GM21367 (cell line): ENCODE measurements around the gene DNM2.
A peak's percentile ranks its signal among the peaks of the same experiment; 100 is the strongest.
"Not testable (repeated sequence)": the region's sequence is repeated elsewhere in the genome, so short reads cannot be mapped to it uniquely, and the experiment has no call there.

ENCODE experiments used
- ATAC-seq: cut with Tn5 transposase; IDR thresholded peaks from one replicate; pipeline ENCODE4 v1.9.1; 2021; ENCODE audit not compliant: unreplicated experiment

Gene DNM2

DNA sequence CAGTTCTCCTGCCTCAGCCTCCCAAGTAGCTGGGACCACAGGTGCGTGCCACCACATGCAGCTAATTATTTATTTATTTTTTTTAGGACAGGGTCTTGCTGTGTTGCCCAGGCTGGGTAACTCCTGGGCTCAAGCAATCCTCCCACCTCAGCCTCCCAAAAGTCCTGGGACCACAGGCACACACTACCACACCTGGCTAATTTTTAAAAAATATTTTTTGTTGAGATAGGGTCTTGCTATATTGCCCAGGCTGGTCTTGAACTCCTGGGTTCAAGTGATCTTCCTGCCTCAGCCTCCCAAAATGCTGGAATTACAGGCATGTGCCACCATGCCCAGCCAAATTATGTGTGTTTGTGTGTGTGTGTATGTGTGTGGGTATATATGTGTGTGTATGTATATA is 139.0 kb downstream of the DNM2 start:
- ATAC-seq, result not testable (repeated sequence)

DNA sequence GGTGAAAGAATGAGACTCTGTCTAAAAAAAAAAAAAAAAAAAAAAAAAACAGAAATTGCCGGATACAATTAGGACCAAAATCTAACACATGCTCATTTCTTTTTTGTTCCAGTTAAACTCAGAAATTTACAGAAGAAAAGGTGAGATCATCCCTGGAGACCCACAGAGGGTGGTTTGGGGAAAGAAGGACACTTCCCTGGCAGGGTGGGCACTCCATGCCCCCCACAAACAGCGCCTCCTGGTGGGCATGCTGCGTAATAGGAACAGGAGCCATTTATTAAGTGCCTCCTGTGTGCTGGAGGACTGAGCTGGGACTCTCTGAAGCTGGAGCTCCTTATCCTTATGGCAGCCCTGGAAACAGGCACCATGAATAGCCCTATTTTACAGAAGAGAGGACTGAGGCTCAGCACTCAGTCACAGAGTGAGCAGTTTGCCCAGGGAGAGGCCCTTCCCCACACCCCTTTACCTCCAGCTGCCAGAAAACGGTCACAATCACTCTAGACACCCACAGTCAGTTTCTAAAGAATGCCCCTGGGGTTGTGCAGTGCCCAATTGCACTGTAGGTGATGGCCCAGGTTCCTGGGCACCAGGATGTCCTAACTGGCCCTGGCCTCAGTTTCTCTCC is 140.4 kb downstream of the DNM2 start:
- no peak for ATAC-seq

DNA sequence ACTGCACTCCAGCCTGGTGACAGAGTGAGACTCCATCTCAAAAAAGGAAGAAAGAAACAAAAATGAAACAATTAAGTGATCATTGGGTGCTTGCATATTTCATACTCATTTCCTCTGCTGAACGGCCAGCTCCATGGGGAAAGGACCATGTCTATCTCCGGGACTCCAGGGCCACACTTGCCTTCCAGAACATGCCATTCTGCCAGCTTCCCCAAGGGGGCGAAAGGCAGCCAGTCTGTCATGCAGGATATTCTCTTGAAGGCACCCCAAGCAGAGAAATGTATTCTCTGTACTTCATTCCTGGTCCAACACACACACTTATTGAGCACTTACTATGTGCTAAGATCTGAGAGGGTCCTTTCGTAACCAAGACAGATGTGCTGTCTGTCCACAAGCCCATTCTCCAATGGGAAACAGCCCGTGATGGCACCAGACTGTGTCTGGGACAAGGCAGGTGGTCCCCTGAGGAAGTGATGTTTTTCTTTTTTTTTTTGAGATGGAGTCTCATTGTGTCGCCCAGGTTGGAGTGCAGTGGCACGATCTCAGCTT is 143.3 kb downstream of the DNM2 start:
- ATAC-seq, result no peak

- no peak for ATAC-seq
Observed at GRCh38 chr19:10862561-10863106, 144.8 kb downstream of the DNM2 start.

GRCh38 chr19:10863107-10863717 is 145.3 kb downstream of the DNM2 start:
- no peak for ATAC-seq

GRCh38 chr19:10864538-10864899 is 146.6 kb downstream of the DNM2 start:
- no peak for ATAC-seq

- ATAC-seq, result no peak
Observed at GRCh38 chr19:10866495-10866894, 148.6 kb downstream of the DNM2 start.

DNA sequence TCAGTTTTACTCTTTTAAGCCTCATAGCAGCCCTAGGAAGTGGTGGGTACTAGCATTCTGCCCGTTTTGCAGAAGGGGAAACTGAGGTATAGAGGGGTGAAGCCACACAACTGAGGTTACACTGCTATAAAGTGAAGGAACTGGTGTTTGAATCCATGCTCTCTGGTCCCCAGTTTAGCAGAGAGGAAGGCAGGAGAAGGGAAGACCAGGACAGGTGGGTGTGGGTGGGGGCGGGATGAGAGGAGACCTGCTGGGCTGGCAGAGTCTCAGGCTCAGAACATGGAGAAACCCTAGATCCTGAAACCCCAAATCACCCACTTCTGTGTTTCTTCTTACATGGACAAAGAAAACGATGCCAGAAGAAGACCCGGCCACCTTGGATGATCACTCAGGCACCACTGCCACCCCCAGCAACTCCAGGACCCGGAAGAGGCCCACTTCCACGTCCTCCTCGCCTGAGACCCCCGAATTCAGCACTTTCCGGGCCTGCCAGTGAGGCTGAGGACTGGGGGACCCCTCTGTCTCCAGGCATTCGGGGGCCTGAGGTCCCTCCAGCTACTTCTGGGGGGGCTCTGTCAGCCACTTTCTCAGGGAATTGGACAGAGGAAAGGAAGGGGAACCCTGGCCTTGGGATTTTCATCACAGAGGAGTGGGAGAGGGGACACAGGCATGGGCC is 151.1 kb downstream of the DNM2 start:
- no peak for ATAC-seq

- ATAC-seq, result not testable (repeated sequence)
Observed at GRCh38 chr19:10869872-10870311, 152.0 kb downstream of the DNM2 start.

GRCh38 chr19:10870501-10870954 is 152.6 kb downstream of the DNM2 start:
- no peak for ATAC-seq

DNA sequence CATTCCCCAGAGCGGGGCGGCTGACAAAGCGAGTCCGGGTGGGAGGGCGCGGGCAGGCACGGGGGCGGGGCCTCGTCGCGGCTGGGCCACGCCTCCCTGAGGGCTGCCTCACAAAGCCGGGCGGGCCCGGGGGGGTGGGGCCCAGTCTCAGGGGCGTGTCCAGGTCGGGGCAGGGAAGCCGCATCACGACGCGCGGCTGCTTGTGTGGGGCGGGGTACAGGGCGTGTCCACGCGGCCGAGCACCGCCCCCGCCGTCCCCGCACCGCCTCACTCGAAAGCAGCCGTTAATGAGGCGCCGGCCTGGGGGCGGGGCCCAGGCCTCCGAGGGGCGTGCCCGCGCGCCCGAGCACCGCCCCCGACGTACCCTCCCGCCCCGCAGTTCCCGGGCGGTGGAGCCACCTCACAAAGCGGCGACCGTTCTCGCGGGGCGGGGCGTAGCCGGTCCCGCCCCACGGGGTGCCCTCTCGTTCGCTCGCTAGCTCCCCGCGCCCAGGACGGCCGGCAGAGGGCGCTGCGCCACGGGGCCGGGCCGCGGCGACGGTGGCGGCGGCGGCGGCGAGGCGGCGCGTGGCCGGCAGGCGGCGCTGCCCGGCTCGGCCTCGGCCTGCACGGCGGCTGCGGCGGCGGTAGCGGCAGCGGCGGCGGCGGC is 153.2 kb downstream of the DNM2 start, which contains the start of gene CARM1:
Gene CARM1 (plus strand): TSS at position 599 of the 649 bp plus-strand sequence. CDS start 150 bp downstream, outside the sequence.
- peak; percentile 60 for ATAC-seq

DNA sequence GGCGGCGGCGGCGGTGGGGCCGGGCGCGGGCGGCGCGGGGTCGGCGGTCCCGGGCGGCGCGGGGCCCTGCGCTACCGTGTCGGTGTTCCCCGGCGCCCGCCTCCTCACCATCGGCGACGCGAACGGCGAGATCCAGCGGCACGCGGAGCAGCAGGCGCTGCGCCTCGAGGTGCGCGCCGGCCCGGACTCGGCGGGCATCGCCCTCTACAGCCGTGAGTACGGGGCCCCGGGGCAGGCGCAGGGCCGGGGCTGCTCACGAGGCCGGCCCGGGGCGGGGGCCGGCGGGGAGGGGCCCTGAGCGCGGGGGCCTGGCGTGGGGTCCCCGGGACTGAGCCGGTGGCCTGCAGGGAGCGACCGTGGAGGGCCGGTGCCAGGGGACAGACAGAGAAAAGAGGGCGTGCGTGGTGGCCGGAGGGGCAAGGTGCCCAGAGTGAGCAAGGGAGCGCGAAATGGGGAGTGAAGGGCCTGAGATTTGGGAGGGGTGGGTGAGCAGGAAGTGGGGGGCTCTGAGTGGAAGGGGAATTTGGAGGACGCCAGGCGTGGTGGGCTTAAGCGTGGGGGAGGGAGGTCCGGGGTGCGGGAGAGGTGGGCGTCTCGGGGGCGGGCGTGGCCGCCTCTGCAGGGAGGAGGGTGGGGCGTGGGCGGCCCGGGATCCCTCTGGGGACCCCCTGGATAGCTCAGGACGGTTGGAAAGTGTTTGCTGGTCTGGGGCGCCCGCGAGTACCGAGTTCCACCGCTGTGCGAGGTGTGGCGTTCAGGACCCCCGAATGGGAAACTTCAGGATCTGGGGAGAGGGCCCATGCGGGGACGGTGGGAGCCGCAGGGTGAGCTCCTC is 154.0 kb downstream of the DNM2 start:
- ATAC-seq, result peak; percentile 7

GRCh38 chr19:10872546-10873107 is 154.7 kb downstream of the DNM2 start:
- no peak for ATAC-seq

DNA sequence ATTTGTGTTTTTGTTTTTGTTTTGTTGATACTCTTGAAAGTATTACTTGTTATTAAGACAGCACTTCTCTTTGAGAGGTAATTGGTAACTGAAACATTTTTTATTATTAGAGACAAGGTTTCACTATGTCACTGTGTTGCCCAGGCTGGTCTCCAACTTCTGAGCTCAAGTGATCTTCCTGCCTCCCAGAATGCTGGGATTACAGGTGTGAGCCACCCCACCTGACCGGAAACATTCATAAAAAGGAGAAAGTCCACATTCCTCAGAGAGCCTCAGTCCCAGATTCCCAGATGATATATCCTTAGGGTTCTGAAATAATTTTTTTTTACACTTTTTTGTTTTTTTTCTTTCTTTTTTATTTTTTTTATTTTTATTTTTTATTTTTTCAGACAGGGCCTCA is 156.1 kb downstream of the DNM2 start:
- no peak for ATAC-seq

GRCh38 chr19:10876459-10877240 is 158.8 kb downstream of the DNM2 start:
- no peak for ATAC-seq

GRCh38 chr19:10877608-10878007 is 159.7 kb downstream of the DNM2 start:
- ATAC-seq, result not testable (repeated sequence)

DNA sequence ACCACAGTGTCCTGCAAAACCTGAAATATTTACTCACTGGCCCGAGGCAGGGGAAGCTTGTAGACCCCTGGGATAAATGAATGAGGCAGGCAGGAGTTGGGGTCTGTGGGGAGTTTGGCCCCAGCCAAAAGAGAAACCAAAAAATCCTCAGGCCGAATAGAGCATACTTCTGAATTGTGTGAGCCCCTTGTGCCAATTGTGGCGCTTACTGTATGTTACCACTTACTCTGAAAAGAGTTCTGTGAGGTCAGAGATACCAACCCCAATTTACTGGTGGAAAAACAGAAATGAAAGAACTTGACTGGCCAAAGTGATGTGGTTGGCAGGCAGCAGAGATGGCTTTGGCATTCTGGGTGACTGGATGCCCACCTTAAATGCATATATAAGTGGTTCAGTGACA is 160.4 kb downstream of the DNM2 start:
- ATAC-seq, result no peak
